ENCODE data around the gene DVL1. TPM values are rescaled to one million over a fixed set of nuclear protein-coding genes. Genes with fewer than 3 reads are reported as not detected.

The DVL1 gene
- total and polyA plus RNA-seq, 8 donors: 30.6 to 103 (median 50.3) TPM

GRCh38 chr1:1302951-1303509 is 46.2 kb downstream of the DVL1 start:
- DNase-seq (no peak), FAIRE-seq (no peak), ATAC-seq (no peak)
- intact Hi-C loops (cut with DNase I): no loop called here
- no peaks in the 10 kb centered on the region for H3K9me3 ChIP-seq
- WGBS, 2 donors: 89 to 94% methylated on average over 23 to 31 of the region's 31 CpGs
- no peaks in the 10 kb centered on the region for H3K36me3 ChIP-seq
- H3K27me3 ChIP-seq: no peaks in the 10 kb centered on the region
- no peak overlapping the region for H3K4me3 ChIP-seq
- no peak for TF ChIP-seq CTCF (IDR thresholded peaks at IDR 0.05)
- H3K4me1 ChIP-seq: peaks cover 7 to 24% (median 22%) of the 10 kb centered on the region in 3 donors
- no peak overlapping the region for H3K27ac ChIP-seq

- no peak for ATAC-seq
- no peaks in the 10 kb centered on the region for H3K9me3 ChIP-seq
- no peak for FAIRE-seq
- no peak overlapping the region for H3K4me3 ChIP-seq
- H3K27ac ChIP-seq: no peak overlapping the region
- intact Hi-C loops (cut with DNase I): no loop called here
- H3K4me1 ChIP-seq: peaks cover 7 to 24% (median 21%) of the 10 kb centered on the region in 3 donors
- H3K27me3 ChIP-seq: no peaks in the 10 kb centered on the region
- 90 to 93% methylated on average over 6 to 9 of the region's 9 CpGs for WGBS, 2 donors
- TF ChIP-seq CTCF (IDR thresholded peaks at IDR 0.05): peak in 2 of 4 donors; percentile 10 to 16
- no peak for DNase-seq
- no peaks in the 10 kb centered on the region for H3K36me3 ChIP-seq
Observed at GRCh38 chr1:1302006-1302430, 47.2 kb downstream of the DVL1 start.

- intact Hi-C loops (cut with DNase I): no loop called here
- FAIRE-seq (no peak), ATAC-seq (no peak), DNase-seq (peak in 1 of 6 donors; percentile 64)
- Histone ChIP-seq H3K4me3 (no peak overlapping the region), H3K9me3 (no peaks in the 10 kb centered on the region), H3K36me3 (no peaks in the 10 kb centered on the region), H3K4me1 (peaks cover 0 to 8% (median 4%) of the 10 kb centered on the region in 3 donors), H3K27me3 (no peaks in the 10 kb centered on the region), H3K27ac (no peak overlapping the region)
- no peak for TF ChIP-seq CTCF (IDR thresholded peaks at IDR 0.05)
- 91 to 93% methylated on average over 12 of the region's 12 CpGs for WGBS, 2 donors
Observed at GRCh38 chr1:1300352-1300739, 48.9 kb downstream of the DVL1 start.

- ATAC-seq: peak in 2 of 4 donors; percentile 18 to 19
- 85 to 88% methylated on average over 22 of the region's 22 CpGs for WGBS, 2 donors
Observed at GRCh38 chr1:1299686-1300351, 49.4 kb downstream of the DVL1 start.

More at GRCh38 chr1:1299686-1300351, 49.4 kb downstream of the DVL1 start:
- DNase-seq (peak in 1 of 6 donors; percentile 60), FAIRE-seq (no peak)
- intact Hi-C loops (cut with DNase I): loop anchor here in 2 of 3 donors (10.0 kb wide), 2 partner anchors 175 to 265 kb away; no protein-coding TSS in a partner anchor
- H3K4me1 ChIP-seq: peaks cover 0 to 3% (median 3%) of the 10 kb centered on the region in 3 donors
- H3K36me3 ChIP-seq: no peaks in the 10 kb centered on the region
- TF ChIP-seq CTCF (IDR thresholded peaks at IDR 0.05): peak in 1 of 4 donors; percentile 6
- H3K9me3 ChIP-seq: no peaks in the 10 kb centered on the region
- no peak overlapping the region for H3K4me3 ChIP-seq
- H3K27ac ChIP-seq: no peak overlapping the region
- H3K27me3 ChIP-seq: no peaks in the 10 kb centered on the region
